GM21786 (cell line): Measurements from ENCODE around the gene CDKN2B-AS1.
"Not testable (repeated sequence)": the region's sequence is repeated elsewhere in the genome, so short reads cannot be mapped to it uniquely, and the experiment has no call there.

Experiments used
- ATAC-seq: cut with Tn5 transposase; IDR thresholded peaks from one replicate; pipeline ENCODE4 v1.9.1; 2021; ENCODE audit not compliant: unreplicated experiment

Gene CDKN2B-AS1

DNA sequence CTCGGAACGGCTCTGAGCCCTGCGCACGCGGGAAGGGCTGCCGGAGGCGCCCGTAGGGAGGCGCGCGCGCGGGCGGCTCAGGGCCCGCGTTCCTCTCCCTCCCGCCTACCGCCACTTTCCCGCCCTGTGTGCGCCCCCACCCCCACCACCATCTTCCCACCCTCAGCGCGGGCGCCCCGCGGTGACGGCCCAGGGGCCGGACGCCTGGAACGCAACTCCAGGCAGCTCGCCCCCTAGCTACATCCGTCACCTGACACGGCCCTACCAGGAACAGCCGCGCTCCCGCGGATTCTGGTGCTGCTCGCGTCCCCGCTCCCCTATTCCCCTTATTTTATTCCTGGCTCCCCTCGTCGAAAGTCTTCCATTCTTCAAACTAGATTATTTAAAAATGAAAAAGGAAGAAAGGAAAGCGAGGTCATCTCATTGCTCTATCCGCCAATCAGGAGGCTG lies at the start of gene CDKN2B-AS1:
Gene CDKN2B-AS1, plus strand, starts transcription at position 236 of the 450 bp plus-strand sequence.
- peak; percentile 40 for ATAC-seq

DNA sequence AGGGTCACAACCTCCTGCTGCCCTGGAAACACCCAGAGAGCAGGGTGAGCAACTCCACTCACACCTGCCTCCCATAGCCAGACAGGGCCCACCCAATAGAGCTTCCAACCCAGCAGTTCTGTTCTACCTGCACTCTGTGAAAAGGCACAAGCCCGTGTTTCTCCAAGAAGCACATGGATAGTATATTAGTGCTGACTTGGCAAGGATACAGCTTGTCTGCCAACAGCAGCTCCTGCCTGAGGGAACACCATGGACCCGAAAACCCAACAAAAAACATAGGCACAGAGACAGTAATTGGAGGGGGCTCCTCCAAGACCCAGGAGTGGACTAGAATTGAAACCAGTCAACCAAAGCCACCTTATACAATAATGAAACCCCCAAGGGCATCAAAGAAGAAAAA lies 49.0 kb upstream of the CDKN2B-AS1 start:
- no peak for ATAC-seq

DNA sequence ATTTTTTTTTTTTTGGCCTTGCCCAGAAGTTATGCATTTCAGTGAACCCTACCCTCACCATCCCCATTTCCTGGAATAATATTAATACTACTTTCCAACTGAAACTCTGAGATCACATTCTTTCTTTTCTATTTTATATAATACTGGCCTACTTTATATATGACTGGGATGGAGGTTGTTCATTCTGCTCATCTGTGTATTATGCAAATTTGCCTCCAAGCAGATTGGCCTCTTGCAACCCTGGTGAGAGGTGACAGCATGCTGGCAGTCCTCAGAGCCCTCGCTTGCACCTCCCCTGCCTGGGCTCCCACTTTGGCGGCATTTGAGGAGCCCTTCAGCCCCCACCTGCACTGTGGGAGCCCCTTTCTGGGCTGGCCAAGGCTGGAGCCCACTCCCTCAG lies 35.8 kb upstream of the CDKN2B-AS1 start:
- no peak for ATAC-seq

DNA sequence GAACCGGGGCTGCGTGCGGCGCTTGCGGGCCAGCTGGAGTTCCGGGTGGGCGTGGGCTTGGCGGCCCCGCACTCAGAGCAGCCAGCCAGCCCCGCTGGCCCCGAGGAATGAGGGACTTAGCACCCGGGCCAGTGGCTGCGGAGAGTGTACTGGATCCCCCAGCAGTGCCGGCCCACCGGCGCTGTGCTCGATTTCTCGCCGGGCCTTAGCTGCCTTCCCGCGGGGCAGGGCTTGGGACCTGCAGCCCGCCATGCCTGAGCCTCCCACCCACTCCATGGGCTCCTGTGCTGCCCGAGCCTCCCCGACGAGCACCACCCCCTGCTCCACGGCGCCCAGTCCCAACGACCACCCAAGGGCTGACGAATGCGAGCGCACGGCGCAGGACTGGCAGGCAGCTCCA lies 35.3 kb upstream of the CDKN2B-AS1 start:
- ATAC-seq, result not testable (repeated sequence)

DNA sequence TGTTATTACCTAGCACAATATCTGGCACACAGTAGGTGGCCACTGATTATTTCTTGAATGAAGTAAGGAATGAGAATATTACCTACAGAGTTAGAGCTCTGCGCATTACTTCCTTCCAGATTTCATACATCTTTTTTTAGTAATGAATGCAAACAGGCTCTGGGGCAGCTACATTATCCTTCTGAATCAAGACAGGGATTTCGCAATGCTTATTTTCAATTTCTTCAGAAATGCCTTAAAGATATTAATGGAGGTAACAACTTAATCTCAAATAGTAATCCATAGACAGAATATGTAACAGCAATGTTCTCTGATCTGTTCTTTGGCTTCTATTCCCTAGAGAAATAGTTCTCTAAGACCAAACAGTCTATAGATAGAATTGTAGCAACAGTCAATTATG lies 33.0 kb upstream of the CDKN2B-AS1 start:
- ATAC-seq, result no peak

DNA sequence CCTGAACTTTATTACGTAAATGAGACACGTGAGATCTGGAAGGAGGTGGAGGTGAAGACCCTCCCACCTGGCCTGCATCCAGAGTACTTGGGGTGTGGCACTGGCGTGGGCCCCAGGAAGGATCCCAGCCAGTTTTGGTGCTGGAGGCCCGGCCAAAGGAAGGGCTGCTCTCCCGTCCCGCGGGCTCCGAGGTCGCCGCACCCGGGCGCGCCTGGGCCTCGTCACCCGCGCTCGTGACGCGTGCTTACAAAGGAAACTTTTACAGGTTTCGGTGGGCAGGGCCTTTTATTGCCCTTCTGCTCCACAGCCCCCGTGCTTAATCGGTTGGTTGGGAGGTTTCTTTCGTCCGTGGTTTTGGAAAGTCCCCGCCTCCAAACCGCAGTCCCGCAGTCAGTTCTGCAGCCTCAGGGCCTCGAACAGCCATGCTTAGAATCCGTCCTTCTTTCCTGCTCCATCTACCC lies 29.6 kb upstream of the CDKN2B-AS1 start:
- ATAC-seq, result peak; percentile 38

DNA sequence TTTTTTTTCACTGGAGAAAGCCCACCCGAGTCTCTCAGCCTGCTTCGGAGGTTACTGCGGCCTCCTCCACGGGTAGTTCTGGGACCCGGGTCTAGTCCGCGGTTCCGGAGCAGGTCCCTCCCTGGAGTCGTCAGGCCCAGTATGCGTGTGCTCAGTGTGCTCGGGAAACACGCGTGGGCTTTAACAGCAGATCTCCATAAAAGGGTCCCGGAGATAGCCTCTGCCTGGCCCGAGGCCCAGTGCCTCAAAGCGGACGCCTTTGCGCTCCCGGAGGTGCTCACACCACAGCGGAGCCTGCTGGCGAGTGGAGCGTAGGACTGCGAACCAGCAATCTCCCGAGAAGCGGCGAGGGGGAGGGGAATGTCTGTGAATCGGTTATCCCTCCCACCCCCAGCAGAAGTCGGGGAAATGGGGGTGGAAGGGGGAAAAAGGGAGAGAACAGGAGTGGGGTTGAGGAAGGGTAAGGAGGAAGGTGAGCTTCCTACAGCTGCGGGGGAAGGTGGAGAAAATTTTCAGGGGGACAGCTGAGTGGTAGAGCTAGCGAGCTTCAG lies 29.1 kb upstream of the CDKN2B-AS1 start:
- peak; percentile 87 for ATAC-seq

DNA sequence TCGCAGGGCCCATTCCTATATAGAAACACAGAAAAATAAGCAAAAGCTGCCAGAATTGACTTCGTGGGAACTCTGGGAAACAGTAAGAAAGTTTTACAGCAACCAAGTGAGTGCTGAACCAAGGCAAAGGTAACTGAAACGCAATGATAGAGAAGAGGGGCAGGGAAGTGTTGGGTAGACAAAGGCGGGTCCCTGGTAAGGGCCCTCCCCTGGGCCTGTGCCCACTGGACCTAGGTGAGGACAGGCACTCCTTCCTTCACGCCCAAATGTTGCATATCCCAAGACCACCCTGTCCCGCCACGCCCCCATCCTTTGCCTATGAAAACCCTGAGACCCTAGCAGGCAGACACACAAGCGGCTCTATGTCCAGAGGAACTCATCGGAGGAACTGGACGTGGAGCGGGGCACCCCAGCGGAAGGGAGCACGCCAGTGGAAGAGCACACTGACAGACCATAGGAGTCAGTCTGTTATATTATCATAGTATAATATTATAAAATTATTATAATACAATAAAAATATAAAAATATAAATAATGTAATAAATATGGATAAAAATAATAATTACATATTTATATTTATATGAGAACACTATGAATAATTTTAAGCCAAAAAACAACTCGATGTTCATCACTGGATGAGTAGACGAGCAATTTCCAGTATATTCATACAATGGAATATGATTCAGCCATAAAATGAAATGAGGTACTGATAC lies 28.3 kb upstream of the CDKN2B-AS1 start:
- ATAC-seq, result no peak

DNA sequence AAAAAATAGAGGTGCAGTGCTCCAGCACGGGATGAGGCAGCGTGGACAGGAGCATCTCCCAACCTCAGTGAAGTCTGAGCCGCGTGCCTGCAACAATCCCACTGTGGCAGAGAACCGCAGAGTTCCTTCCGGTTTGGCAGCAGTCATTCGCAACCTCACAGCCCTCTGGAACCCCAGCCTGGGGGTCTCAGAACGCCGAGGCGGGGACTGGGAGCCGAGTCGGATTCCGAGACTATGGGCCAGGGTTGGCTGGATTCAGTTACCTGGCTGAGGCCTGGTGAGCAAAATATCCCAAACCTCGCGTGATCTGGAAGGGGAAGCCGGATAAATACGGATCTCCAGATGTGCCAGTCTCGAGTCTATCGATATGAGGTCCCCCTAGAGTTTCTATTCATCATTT lies 27.4 kb upstream of the CDKN2B-AS1 start:
- ATAC-seq, result no peak

DNA sequence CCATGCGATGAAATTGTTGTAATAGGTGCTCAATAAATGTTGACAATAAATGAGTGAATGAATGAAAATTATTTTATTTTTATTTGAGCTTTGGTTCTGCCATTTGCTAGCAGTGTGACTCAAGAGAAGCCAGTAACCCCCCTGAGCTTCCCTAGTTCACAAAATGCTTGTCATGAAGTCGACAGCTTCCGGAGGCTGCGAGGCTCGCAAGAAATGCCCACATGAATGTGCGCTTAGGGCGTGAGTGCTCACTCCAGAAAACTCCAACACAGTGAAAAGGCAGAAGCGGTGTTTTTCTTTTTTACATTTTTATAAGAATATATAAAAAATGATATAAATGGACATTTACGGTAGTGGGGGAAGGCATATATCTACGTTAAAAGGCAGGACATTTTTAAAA lies 26.9 kb upstream of the CDKN2B-AS1 start:
- ATAC-seq, result no peak

DNA sequence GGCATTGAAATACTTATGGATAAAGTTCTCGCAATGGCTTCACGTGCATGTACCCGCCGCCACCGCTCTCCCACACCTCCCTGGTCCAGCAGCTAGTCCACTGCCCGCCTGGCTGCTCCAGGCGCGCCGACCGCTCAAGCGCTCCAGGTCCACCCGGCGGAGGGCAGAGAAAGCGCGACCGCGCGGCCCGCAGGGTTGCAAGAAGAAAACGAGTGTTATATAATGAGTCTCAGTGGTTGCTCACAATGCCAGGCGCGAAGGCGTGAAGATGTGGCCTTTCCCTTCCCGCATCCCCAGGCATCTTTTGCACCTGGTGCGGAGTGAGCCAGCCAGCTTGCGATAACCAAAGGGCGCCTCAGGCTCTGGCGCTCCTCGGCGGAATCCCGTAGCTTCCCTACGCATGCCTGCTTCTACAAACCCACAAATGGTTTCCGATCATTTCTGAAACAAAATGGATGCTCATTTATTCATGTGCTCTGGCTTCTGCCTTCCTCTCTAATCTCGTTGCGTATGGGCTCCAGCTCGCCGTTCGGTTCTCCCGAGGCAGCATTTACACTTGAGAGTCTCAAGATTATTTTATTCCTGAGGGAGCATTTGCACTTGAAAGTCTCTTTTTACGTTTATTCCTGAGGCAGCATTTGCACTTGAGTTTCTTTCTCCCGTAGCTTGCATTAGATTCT lies 26.1 kb upstream of the CDKN2B-AS1 start:
- ATAC-seq, result no peak

DNA sequence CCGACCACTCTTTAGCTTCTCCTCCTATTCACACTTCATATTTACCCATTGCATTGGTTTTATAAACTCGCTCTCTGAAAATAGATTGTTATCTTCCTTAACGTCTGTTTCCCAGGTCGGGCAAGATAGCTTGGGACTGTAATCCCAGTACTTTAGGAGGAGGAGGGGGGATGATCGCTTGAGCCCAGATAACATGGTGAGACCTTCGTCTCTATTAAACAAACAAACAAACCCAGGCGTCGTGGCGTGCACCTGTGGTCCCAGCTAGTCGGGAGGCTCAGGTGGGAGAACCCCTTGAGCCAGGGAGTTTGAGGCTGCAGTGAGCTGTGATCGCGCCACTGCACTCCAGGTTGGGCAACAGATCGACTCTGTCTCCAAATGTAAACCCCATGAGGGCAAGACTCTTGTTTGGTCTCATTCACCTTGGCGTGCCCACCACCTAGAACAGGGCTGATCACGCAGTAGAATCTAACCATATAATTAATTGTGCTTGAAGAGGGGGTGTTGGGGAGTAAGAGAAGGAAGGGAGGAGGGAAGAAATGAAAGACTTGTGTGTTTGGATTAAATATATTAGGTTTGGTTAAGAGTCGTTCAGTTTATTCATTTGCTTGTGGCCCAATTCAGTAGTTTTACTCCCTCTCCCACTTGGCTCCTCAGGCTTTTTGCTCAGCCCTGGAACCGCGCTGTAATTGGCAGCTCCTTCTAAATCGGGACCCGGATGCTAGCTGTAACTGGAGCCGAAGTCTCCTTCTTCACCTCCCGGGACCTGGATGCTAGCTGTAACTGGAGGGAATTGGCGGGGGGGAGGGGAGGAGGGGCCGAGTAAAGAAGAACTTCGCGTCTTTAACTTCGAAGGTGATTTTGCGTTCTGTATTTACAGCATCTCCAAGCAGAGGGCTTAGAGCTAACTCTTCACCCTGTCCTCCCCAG lies 25.3 kb upstream of the CDKN2B-AS1 start:
- no peak for ATAC-seq

DNA sequence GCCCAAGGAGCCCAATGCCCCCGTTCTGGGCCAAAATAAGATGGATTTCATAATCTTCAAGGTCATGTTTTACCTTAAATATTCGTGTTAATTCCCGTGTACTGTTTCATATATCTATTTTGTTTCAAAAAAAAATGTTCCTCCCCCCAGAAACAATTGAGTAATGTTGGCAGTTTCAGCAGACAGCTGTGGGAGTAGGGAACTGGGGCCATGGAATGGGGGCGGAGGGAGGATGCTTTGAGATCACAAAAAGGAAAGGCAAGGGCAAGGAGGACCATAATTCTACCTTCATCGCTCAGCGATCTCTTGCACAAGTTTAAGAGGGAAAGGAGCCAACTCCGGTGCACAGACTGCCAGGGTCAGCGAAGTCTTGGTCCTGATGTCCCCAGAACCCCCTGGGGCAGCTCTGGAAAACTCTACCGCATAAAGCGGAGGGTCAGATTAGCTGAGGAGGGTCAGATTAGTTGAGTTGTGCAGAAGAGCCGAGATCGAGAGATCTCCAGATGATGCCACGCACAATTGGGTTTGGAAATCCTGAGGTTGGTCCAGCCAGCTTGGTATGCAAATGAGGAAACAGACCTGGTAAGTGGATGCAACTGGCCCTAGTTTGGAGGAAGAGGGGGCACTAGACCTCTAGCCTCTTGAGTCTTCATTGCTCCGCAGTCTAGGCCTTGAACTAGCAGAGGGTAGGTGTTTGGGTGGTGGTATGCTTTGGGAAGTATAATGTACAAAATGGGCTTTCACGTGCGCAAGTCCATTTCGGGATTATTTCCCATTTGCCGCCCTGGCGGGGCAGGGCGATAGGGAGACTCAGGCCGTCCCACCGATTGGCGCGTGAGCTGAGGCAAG lies 24.4 kb upstream of the CDKN2B-AS1 start:
- no peak for ATAC-seq

DNA sequence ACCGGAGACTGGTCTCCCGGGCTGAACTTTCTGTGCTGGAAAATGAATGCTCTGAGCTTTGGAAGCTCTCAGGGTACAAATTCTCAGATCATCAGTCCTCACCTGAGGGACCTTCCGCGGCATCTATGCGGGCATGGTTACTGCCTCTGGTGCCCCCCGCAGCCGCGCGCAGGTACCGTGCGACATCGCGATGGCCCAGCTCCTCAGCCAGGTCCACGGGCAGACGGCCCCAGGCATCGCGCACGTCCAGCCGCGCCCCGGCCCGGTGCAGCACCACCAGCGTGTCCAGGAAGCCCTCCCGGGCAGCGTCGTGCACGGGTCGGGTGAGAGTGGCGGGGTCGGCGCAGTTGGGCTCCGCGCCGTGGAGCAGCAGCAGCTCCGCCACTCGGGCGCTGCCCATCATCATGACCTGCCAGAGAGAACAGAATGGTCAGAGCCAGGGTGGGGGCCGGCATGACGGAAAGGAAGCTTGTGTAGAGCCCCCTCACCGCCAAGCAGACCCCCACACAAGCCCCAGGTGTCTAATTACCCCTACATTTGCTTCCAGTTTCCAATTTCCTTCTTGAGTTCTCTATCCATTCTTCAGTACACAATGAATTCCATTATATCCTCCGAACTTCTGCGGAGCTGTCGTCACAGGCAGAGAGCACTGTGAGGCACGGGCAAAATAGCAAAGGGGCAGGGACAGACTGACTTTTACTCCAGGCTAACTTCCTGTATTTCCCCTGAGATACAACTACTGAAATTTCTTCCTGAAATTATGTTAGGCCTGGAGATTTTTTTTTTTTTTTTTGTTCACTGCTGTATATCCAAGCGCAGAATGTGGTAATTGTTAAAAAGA lies 23.6 kb upstream of the CDKN2B-AS1 start:
- ATAC-seq, result no peak

DNA sequence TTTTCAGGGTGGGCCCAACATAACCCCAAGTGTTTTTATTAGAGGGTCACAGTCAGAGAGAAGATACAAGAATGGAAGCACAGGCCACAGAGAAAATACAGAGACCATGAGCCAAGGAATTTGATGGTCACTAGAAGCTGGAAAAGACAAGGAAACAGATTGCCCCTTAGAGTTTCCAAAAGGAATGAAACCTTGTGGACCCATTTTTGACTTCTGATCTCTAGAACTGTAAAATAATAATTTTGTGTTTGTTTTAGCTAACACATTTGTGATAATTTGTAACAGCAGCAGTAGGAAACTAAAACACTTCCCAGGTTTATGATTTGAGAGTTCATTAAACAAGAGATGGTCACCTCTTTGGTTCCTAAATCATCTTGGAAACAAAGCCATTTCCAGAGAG lies 22.2 kb upstream of the CDKN2B-AS1 start:
- ATAC-seq, result no peak

DNA sequence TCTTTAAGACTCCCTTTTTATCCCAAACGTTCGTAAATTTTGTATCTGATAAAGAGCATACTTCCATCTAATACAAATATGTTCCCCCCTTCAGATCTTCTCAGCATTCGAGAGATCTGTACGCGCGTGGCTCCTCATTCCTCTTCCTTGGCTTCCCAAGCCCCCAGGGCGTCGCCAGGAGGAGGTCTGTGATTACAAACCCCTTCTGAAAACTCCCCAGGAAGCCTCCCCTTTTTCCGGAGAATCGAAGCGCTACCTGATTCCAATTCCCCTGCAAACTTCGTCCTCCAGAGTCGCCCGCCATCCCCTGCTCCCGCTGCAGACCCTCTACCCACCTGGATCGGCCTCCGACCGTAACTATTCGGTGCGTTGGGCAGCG lies 20.3 kb upstream of the CDKN2B-AS1 start:
- no peak for ATAC-seq

DNA sequence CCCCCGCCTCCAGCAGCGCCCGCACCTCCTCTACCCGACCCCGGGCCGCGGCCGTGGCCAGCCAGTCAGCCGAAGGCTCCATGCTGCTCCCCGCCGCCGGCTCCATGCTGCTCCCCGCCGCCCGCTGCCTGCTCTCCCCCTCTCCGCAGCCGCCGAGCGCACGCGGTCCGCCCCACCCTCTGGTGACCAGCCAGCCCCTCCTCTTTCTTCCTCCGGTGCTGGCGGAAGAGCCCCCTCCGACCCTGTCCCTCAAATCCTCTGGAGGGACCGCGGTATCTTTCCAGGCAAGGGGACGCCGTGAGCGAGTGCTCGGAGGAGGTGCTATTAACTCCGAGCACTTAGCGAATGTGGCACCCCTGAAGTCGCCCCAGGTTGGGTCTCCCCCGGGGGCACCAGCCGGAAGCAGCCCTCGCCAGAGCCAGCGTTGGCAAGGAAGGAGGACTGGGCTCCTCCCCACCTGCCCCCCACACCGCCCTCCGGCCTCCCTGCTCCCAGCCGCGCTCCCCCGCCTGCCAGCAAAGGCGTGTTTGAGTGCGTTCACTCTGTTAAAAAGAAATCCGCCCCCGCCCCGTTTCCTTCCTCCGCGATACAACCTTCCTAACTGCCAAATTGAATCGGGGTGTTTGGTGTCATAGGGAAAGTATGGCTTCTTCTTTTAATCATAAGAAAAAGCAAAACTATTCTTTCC lies 19.7 kb upstream of the CDKN2B-AS1 start:
- peak; percentile 72 for ATAC-seq

DNA sequence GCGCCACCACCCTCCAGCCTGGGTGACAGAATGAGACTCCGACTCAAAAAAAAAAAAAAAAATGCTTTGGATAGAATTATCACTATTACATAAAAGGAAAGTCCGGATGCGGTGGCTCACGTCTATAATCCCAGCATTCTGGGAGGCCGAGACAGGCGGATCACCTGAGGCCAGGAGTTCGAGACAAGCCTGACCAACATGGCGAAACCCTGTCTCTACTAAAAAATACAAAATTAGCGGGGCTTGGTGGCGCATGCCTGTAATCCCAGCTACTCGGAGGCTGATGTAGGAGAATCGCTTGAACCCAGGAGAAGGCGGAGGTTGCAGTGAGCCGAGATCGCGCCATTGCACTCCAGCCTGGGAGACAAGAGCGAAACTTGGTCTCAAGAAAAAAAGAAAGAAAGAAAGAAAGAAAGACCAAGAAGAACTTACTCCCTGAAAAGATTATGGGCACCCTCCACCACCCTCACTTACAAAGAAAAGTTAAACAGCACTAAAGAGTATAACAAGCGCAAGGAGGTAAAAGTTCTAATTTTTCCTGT lies 18.2 kb upstream of the CDKN2B-AS1 start:
- no peak for ATAC-seq
